Activated CD4-positive, alpha-beta memory T cell treated with anti-CD3 and anti-CD28 coated beads, Interleukin-2, amount 10 ng/mL, durations not matched to agents 7 days and 5 days (primary cell): Measurements from ENCODE around the gene DRC7. TPM values are rescaled to one million over a fixed set of nuclear protein-coding genes. Genes with fewer than 3 reads are reported as not detected.

Experiments
- CTCF ChIA-PET: fragments of 350-600 bp; sonication (Branson Sonifier 250); formaldehyde crosslinking; loops from one replicate; lab custom pipeline; 2021; ENCODE audit warnings: antibody characterized with exemption, inconsistent platforms; lab: Charles Lee
- POLR2A ChIA-PET: fragments of 350-600 bp; sonication (Branson Sonifier 250); formaldehyde crosslinking; loops from one replicate; lab custom pipeline; 2021; ENCODE audit warnings: antibody characterized with exemption; lab: Charles Lee
- DNase-seq: peaks from one replicate; pipeline ENCODE4 v3.0.0-alpha.2; 2020
- H3K27ac Mint-ChIP-seq: one replicate; pipeline ENCODE4 v1.8.0; 2021; ENCODE audit warnings: mild to moderate bottlenecking, mixed read lengths
- H3K27me3 Mint-ChIP-seq: one replicate; pipeline ENCODE4 v1.8.0; 2021; ENCODE audit warnings: mixed read lengths
- H3K36me3 Mint-ChIP-seq: one replicate; pipeline ENCODE4 v1.8.0; 2021; ENCODE audit warnings: low read depth, mixed read lengths
- H3K4me1 Mint-ChIP-seq: one replicate; pipeline ENCODE4 v1.8.0; 2021; ENCODE audit warnings: mixed read lengths
- H3K4me3 Mint-ChIP-seq: one replicate; pipeline ENCODE4 v1.8.0; 2021; ENCODE audit warnings: mild to moderate bottlenecking, mixed read lengths
- H3K9me3 Mint-ChIP-seq: one replicate; pipeline ENCODE4 v1.8.0; 2021; ENCODE audit warnings: mixed read lengths
- total RNA-seq, 2 experiments: library from RNA; stranded (reverse); gene quantifications; one replicate each; pipeline ENCODE4 v1.2.3, GENCODE V29; 2021

The DRC7 gene
- total RNA-seq, 2 experiments from 2014 or later: not detected

GRCh38 chr16:57651344-57652333, 43.0 kb upstream of the DRC7 start:
- H3K27ac Mint-ChIP-seq: peak overlapping the region; percentile 13
- no peak overlapping the region for H3K4me3 Mint-ChIP-seq
- peaks cover 45% of the 10 kb centered on the region for H3K4me1 Mint-ChIP-seq
- peak; percentile 72 for DNase-seq
- no peaks in the 10 kb centered on the region for H3K9me3 Mint-ChIP-seq
- H3K36me3 Mint-ChIP-seq: no peaks in the 10 kb centered on the region
- no peaks in the 10 kb centered on the region for H3K27me3 Mint-ChIP-seq
- CTCF ChIA-PET: interaction anchor here (0.6 to 7.6 kb wide), 8 partner anchors 14 to 79 kb away, joined by 3 to 167 read pairs (median 4); no protein-coding TSS in a partner anchor
- POLR2A ChIA-PET: interaction anchor here (0.8 to 1.8 kb wide), 3 partner anchors 58 to 76 kb away, joined by 3 to 8 read pairs (median 3); no protein-coding TSS in a partner anchor

- POLR2A ChIA-PET: interaction anchor here (0.8 to 1.8 kb wide), 2 partner anchors 60 to 75 kb away, joined by 3 to 8 read pairs; no protein-coding TSS in a partner anchor
- CTCF ChIA-PET: interaction anchor here (0.6 to 7.6 kb wide), 6 partner anchors 43 to 76 kb away, joined by 3 to 167 read pairs (median 6); no protein-coding TSS in a partner anchor
- Mint-ChIP-seq H3K4me1 (peaks cover 36% of the 10 kb centered on the region), H3K27me3 (no peaks in the 10 kb centered on the region), H3K9me3 (no peaks in the 10 kb centered on the region), H3K4me3 (no peak overlapping the region), H3K27ac (no peak overlapping the region), H3K36me3 (no peaks in the 10 kb centered on the region)
- DNase-seq: no peak
These were observed 41.7 kb upstream of the DRC7 start for GRCh38 chr16:57652695-57653471.

- POLR2A ChIA-PET: no interaction called here
These were observed 40.7 kb upstream of the DRC7 start for GRCh38 chr16:57653936-57654335.

GRCh38 chr16:57656342-57656955, 38.2 kb upstream of the DRC7 start:
- ChIA-PET POLR2A (no interaction called here), CTCF (interaction anchor here (1.3 kb wide), 1 partner anchor 65 kb away, joined by 3 read pairs; no protein-coding TSS in a partner anchor)
- H3K9me3 Mint-ChIP-seq: no peaks in the 10 kb centered on the region
- H3K4me1 Mint-ChIP-seq: peaks cover 16% of the 10 kb centered on the region
- no peaks in the 10 kb centered on the region for H3K27me3 Mint-ChIP-seq
- no peak for DNase-seq
- no peaks in the 10 kb centered on the region for H3K36me3 Mint-ChIP-seq
- H3K27ac Mint-ChIP-seq: peak overlapping the region; percentile 27
- no peak overlapping the region for H3K4me3 Mint-ChIP-seq

More at GRCh38 chr16:57653936-57654335, 40.7 kb upstream of the DRC7 start:
- Mint-ChIP-seq H3K27ac (no peak overlapping the region), H3K4me3 (no peak overlapping the region), H3K4me1 (peaks cover 26% of the 10 kb centered on the region), H3K9me3 (no peaks in the 10 kb centered on the region), H3K27me3 (no peaks in the 10 kb centered on the region), H3K36me3 (no peaks in the 10 kb centered on the region)
- no peak for DNase-seq
- CTCF ChIA-PET: interaction anchor here (2.8 kb wide), 1 partner anchor 77 kb away, joined by 21 read pairs; no protein-coding TSS in a partner anchor

- Mint-ChIP-seq H3K4me3 (no peak overlapping the region), H3K27me3 (no peaks in the 10 kb centered on the region), H3K4me1 (peaks cover 8% of the 10 kb centered on the region), H3K36me3 (no peaks in the 10 kb centered on the region), H3K9me3 (no peaks in the 10 kb centered on the region), H3K27ac (no peak overlapping the region)
- POLR2A ChIA-PET: no interaction called here
- no peak for DNase-seq
- CTCF ChIA-PET: interaction anchor here (1.3 kb wide), 1 partner anchor 66 kb away, joined by 3 read pairs; no protein-coding TSS in a partner anchor
These were observed 37.4 kb upstream of the DRC7 start for GRCh38 chr16:57657228-57657627.

DNA sequence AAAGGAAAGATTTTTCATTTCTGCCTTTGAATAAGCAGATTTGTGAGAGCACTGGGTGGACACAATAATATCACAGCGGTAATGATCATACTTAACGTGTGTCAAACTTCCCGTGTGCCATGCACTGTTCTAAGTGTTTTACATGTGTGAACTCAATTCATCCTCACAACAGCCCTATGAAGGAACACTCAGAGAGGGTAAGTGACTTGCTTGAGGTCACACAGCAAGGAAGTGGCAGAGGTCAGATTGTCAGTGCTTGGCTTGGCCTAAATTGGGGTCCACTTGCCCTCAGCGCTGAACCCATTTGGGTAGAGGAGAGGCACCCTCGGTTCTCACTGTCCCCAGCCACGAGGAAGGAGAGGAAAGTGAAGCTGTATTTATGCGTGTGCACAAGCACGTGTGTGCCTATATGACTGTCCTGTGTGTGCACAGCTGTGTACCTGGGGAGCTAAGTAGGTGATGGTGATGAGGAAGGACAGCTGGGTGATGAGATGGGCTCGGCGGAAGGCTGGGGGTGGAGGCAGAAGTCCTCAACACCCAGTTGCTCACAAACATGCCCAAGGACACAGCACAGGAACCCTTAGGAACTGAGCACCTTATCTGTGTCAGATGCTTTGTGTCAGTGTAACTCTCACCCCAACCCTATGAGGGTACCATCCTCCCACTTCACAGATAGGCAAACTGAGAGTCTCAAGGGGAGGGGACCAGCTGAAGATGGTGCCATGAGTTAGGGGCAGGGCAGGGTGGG, 36.3 kb upstream of the DRC7 start:
- no peak overlapping the region for H3K27ac Mint-ChIP-seq
- ChIA-PET POLR2A (no interaction called here), CTCF (no interaction called here)
- no peak overlapping the region for H3K4me3 Mint-ChIP-seq
- no peak for DNase-seq
- no peaks in the 10 kb centered on the region for H3K36me3 Mint-ChIP-seq
- peaks cover 7% of the 10 kb centered on the region for H3K4me1 Mint-ChIP-seq
- H3K9me3 Mint-ChIP-seq: no peaks in the 10 kb centered on the region
- H3K27me3 Mint-ChIP-seq: no peaks in the 10 kb centered on the region

GRCh38 chr16:57658878-57659674, 35.5 kb upstream of the DRC7 start:
- Mint-ChIP-seq H3K4me3 (no peak overlapping the region), H3K36me3 (no peaks in the 10 kb centered on the region), H3K27me3 (no peaks in the 10 kb centered on the region), H3K4me1 (peaks cover 7% of the 10 kb centered on the region), H3K27ac (no peak overlapping the region), H3K9me3 (no peaks in the 10 kb centered on the region)
- CTCF ChIA-PET: no interaction called here
- no peak for DNase-seq
- POLR2A ChIA-PET: no interaction called here

DNA sequence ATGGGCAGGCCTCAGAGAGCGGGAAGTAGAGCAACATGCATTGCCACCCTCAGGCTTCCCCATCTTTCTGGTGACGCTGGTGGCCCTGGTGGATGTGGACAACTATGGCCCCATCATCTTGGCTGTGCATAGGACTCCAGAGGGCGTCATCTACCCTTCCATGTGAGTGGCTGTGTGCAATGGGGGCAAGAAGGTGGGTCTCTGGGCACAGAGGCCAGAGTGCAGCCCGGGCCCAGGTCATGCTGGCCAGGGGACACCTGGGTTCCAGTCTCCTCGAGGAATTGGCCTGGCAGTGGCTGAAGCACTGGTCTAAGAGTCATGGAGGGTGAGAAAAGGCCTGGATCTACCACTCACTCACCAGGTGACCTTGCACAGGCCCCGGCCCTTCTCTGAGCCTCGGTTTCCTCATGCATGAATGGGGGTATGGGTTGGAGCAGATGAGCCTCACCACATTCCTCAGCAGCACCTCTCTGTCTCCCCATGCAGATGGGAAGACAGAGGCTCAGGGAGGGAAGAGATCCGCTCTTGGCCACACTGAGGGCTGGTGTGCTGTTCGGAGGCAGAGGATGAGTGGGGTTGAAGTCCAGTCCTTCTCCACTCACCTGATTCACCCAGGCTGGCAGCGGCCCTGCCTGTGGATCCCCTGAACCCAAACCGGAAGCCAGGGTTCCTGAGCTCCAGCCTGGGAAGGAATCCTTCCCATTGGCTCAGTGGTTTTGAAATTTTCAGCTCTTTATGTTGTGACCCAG, 33.7 kb upstream of the DRC7 start:
- Mint-ChIP-seq H3K27ac (no peak overlapping the region), H3K4me1 (peaks cover 7% of the 10 kb centered on the region), H3K9me3 (no peaks in the 10 kb centered on the region), H3K4me3 (no peak overlapping the region), H3K36me3 (no peaks in the 10 kb centered on the region), H3K27me3 (no peaks in the 10 kb centered on the region)
- ChIA-PET CTCF (no interaction called here), POLR2A (no interaction called here)
- no peak for DNase-seq

DNA sequence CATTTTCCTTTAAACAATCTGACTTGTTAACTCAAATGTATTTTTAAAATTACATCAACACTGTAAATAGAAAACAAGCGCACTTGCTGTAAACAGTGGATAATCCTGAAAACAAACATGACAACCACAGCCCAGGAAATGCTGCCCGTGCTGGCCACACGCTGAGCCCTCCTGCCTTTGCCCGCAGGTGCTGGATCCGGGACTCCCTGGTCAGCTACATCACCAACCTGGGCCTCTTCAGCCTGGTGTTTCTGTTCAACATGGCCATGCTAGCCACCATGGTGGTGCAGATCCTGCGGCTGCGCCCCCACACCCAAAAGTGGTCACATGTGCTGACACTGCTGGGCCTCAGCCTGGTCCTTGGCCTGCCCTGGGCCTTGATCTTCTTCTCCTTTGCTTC, 33.1 kb upstream of the DRC7 start:
- Mint-ChIP-seq H3K4me3 (no peak overlapping the region), H3K9me3 (no peaks in the 10 kb centered on the region), H3K27ac (no peak overlapping the region), H3K4me1 (peaks cover 1% of the 10 kb centered on the region), H3K27me3 (no peaks in the 10 kb centered on the region), H3K36me3 (no peaks in the 10 kb centered on the region)
- POLR2A ChIA-PET: no interaction called here
- DNase-seq: no peak
- CTCF ChIA-PET: no interaction called here

DNA sequence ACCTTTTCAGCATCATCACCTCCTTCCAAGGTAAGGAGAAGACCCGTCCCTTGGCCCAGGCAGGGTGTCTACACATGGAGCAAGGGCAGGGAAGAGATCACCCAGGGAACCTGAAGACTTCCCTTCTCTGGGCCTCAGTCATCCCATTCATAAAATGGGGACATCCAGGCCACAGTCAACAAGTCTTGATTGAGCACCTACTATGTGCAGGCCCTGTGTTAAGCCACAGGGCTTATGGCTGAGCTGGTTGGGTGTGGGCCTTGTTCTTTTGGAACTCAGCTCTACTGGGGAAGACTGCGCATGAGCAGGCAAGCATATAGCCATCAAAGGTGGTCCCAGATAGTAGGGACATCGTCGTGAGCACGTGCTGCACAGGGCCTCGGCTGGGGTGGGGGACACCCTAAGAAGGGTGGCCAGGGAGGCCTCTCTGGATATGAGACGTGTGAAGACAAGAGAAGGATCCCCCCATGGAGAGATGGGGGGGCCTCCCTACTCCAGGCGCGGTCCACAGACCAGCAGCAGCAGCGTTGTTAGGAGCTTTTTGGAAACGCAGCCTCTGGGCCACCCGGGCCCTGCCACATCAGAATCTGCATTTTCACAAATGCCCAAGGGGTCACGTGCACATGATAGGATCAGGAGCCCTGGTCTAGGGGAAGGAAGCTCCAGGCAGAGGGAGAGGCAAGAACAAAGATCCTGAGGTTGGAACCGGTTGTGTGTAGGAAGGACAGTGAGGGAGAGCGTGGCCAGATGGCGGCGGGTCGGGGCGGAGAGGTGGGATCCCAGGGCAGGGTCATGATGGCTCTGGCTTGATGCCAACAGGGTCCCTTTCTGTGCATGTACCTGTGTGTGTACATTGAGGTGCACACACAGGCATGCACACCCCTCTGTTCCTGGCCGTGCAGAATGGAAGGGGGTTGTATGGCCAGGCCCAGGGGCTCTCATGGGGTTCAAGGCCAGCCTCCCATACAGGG, 32.4 kb upstream of the DRC7 start:
- H3K27ac Mint-ChIP-seq: no peak overlapping the region
- ChIA-PET POLR2A (no interaction called here), CTCF (no interaction called here)
- H3K4me1 Mint-ChIP-seq: no peaks in the 10 kb centered on the region
- H3K36me3 Mint-ChIP-seq: no peaks in the 10 kb centered on the region
- H3K9me3 Mint-ChIP-seq: no peaks in the 10 kb centered on the region
- H3K27me3 Mint-ChIP-seq: no peaks in the 10 kb centered on the region
- no peak overlapping the region for H3K4me3 Mint-ChIP-seq
- DNase-seq: no peak
